ENCODE data around the gene SLC13A3. TPM values are rescaled to one million over a fixed set of nuclear protein-coding genes. Genes with fewer than 3 reads are reported as not detected.

SLC13A3 gene
- polyA plus RNA-seq (ENCODE audit: insufficient read length) = 3.1 TPM

GRCh38 chr20:46651091-46651962 lies at the start of gene SLC13A3:
Gene SLC13A3 (minus strand): TSS chr20:46651459. CDS start chr20:46651421, 38 bp downstream.
- no peak for DNase-seq

DNA sequence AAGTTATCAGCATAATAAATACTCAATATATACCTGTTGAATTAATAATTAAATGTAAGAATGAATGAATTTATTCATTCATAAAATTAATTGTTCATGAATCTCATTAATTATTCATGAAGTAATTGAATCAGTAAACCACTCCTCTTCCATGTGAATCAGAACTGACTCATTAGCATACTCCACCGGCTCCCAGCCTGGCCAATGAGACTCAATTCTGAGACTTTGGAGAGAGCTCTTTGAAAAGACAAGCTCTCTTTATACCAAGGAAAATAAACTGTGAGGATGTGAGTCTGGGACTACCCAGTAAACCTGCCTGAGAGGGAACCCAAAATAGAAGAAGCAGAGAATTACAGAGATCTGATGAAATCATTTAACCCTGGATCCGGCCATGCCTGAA lies 49.8 kb upstream of the SLC13A3 start:
- DNase-seq = no peak

DNA sequence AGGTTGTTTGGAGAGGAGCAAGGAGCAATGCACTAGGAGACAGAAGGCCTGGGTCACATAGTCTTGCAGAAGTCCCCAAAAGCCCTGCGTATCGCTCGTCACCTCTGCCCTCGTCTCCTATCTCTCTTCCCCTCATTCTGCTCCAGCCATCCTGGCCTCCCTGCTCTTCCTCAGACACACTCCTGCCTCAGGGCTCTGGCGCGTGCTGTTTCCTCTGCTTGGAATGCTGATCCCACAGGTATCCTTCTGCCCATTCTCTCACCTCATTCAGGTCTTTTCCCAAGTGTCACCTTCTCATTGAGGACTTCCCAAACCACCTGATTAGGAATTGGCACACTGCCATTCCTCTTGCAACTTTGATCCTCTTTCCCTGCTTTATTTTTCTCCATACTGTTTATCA lies 49.2 kb upstream of the SLC13A3 start:
- no peak for DNase-seq

- DNase-seq = no peak
Measured at GRCh38 chr20:46699651-46700359, 48.5 kb upstream of the SLC13A3 start.

GRCh38 chr20:46698788-46699187 lies 47.5 kb upstream of the SLC13A3 start:
- DNase-seq = no peak

DNA sequence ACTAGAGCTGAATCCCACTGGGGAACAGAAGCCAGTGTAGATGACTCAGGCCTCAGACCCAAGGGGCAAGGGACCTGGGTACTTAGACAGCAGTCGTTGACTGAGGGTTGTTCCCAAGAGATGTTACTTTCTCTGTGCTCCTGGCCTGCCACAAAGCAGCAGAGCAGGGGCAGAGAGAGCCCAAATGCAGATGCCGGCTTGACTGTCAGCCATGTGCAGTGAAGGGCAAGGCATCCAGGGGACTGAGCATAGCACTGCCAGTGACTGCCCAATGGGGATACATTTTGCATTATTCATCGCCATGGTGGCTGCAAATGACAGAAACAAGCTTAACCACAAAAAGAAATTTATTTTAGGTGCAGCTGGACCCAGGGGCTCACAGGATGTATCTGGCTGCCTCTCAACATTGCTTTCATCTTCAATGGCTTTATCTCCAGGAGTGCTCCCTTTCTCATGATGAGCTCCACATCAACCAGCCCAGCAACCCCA lies 45.6 kb upstream of the SLC13A3 start:
- no peak for DNase-seq

GRCh38 chr20:46695892-46696291 lies 44.6 kb upstream of the SLC13A3 start:
- DNase-seq = no peak

GRCh38 chr20:46694484-46694883 lies 43.2 kb upstream of the SLC13A3 start:
- no peak for DNase-seq

- DNase-seq = no peak
Measured at GRCh38 chr20:46691196-46691595, 39.9 kb upstream of the SLC13A3 start.

- no peak for DNase-seq
Measured at GRCh38 chr20:46690219-46691106, 39.2 kb upstream of the SLC13A3 start.

- no peak for DNase-seq
Measured at GRCh38 chr20:46689754-46690085, 38.5 kb upstream of the SLC13A3 start.

DNA sequence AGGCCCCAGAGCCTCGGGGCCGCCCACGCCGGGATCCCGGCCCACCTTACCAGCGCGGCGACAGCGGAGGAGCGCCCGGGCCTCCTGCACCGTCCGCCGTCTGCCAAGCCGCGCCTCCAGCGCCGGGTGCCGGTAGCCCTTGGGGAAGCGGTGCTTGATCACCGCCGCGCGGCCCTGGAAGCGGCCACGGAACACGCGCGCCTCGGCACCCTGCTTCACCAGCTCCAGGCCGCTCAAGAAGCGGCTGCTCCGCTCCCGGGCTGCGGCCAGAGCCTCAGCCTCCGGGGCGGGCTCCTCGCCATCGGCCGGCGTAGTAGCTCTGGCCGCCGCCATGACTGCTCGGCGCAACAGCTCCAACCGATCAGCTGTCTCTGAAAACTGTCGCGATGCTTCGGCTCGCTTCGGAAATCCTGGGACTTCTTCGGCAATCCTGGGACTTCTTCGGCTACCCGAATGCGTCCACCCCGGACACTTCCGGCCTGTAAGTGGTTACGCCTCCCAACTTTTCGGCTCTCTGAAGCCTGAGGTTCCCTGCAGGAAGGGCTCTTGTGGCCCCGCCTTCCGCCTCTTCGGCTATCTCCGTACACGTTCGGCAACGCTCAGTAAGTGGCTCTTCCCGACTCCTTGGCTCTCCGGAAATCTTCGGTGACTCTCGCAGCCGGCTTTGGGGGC lies 38.0 kb upstream of the SLC13A3 start, which contains the start of gene TP53RK:
TP53RK (minus strand) TSS at position 363 of the 672 bp plus-strand sequence; CDS start at position 333, 30 bp downstream.
- peak; percentile 100 for DNase-seq

DNA sequence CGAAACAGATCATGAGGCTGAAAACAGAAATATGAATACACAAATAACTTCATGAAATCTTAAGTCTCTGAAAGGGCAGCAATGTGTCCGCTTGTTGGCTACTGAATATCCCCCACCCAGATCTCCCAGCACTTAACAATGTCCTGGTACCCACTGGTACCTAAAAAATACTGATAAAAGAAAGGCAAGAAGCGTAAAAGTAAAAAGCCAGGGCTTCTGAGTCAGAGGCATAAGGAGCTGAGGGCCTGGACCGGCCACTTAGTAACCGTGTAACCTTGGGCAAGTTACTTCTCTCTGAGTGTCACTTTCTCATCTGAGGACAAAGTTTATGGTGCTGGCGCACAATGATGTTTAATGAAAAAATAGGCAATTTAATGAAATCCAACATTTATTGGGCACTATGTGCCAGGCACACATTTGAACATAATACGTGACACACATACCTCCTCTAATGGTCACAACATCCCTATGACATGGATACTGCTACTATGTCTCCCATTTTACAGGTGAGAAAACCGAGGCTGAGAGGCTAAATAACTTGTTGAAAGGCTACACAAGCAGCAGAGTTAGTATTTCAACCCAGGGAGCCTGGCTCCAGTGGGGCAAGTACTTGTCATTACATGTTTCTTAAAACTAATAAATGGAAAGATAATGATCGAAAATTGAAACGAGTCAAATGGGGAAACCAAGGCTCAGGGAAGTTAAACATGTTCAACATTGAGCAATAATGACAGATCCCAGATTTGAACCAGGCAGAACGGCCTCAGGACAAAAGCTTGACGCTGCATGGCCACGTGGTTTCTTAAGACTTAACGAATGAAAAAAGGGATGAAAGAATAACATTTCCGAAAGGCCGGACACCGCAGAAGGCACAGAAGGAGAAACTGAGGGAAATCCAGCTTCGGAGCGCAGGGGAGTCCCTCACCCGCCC lies 37.2 kb upstream of the SLC13A3 start:
- DNase-seq = no peak

GRCh38 chr20:46683939-46684750 lies 32.9 kb upstream of the SLC13A3 start:
- DNase-seq = peak; percentile 66

DNA sequence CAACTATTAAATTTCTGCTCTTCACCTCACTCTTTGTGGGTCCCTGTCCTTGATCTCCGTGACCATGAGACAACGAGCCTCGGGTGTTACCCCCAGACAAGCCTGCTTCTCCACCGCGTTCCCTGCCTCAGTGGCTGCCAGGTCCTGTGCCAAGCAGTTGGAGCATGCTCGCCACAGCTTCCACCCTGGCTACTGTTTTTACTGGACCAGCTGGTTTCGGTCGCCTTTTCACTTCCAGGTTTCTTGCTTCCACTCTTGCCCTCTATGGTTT lies 32.3 kb upstream of the SLC13A3 start:
- no peak for DNase-seq

DNA sequence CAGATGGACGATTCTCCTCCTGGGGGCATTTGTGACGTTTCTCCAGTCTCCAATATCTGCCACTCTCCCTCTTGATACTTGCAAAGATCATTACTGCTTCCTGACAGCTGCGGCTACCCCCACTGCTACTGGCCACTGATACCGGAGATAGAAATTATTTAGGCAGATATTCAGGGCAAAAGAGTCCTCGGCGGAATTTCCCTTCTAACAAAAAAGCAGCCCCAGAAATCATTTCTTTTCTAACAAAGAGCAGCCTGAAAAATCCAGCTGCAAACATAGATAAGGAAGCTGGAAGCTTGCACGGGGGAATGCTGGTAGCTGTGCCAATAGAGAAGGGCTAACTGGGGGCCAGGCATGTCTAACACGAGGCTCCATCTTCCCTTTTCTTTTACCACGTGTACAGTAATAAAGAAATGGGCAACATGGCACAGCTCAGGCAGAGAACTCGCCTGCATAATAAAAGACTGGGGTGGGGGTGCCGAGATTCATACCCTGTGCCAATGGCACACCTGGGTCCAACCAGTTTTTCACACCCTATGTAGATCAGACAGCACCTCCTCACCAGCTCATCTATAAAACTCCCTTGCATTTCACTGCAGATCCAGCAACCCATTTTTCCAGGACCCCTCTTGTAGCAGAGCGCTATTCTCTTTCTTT lies 31.9 kb upstream of the SLC13A3 start:
- DNase-seq = no peak

DNA sequence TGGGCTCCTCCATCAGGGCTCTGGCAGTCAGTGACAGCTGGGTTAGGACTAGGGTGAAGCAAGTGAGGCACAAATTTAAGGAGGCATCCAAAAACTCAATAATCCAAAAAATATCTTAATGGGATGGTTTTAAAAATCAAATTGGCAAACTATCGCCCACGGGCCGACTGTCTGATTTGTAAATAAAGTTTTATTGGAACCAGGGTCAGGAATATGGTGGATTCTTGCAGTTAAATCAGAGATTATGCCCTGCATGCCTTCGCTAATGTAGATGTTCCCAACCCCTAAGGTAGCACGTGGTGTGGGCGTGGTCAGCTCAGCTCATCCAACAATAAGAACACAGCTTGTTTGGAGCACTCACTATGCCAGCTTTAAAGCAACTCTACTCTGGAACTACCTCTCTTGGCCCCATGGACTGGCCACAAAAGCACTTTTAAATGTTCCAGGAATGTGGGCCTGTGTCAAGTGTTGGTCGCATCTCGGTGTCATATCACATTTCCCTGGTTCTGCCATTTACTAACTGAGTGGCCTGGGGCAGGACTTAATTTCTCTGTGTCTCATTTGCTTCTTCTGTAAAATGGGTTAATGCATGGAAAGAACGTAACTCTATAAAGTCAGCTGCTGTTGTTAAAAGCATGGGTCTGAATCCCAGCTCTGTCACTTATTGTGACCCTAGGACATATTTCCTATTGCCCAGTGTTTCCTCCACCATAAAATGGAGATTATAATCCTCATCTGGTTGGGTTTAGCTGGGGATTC lies 31.0 kb upstream of the SLC13A3 start:
- DNase-seq = no peak

DNA sequence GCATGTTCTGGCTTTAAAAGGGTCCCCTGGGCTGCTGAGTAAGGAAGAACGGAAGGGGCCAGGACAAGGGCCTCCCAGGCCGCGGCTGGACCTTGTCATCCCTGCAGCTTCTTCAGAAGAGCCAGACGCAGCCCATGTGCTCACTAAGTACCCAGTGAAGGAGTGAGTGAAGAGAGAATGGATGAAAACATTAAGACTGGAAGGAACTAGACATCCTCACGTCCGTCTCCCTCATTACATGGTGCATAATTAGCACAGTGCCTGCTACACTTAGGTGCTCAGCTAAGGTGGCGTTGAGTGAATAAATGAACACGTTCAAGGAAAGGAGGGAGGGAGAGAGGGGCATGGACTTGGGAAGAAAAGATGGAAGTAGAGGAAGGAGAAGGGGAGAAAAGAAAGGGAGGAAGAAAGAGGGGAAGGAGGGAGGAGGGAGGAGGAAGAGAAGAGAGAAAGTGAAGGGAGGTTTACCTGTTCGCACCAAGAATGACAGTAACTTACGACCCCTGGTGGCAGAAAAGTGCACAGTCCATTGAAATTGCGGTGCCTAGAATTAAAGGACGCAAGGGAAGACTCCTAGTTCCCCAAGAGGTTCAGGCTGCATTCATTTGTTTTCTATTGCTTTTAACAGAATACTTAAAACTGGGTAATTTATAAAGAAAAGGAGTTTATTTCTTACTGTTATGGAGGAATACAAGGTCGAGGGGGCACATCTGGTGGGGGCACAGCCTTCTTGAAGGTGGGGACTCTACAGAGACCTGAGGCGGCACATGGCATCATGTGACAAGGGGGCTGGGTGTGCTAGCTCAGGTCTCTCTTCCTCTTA lies 30.0 kb upstream of the SLC13A3 start:
- peak; percentile 56 for DNase-seq
